ENCODE measurements around the gene PTN.

The PTN gene

DNA sequence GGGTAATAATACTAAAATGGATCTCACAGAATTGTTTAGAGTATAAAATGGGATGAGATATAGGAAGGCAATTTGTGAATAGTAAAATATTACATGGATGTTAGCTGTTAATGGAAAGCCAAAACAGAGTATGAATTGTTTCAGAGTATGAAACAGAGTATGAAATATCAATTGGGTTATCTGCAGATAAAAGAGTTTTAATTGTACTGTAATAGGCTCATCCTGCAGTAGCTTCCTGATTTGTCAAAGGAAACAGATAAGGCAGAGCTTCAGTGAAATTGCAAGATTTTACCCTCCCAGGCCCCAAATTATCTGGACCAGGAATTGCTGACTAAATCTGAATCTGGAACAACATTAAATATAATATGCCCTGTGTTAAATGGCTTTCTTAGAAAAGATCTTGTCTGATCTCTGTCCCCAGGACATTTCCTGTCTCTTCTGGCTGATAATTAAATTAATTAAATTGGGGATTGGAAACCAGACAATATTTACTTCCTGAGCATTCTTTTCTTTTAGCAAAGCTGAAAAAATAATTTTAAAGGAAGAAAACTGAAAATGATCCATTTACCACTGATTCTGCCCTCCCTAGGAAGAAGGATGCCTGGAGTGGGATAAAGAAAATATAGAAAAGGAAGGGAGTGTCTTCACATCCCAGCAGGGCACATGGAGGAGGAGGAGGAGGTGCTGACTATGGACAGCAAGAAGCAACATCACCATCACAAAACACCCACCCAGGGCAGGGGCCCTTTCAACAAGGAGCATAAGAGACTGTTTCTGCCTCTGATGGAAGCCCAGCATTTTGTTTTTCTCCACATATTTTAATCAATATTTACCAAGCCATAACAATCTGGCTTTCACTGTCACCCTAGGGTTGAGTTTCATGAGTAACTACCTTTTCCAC is 18.5 kb downstream of the PTN start:
- Histone ChIP-seq H3K9ac (ENCODE audit: low read length) (no peak overlapping the region), H4K20me1 (ENCODE audit: low read depth, low read length) (no peaks in the 10 kb centered on the region), H3K4me3 (ENCODE audit: insufficient read depth, low read length, poor library complexity, severe bottlenecking) (no peak overlapping the region), H3K36me3 (ENCODE audit: low read length) (no peaks in the 10 kb centered on the region), H3K27ac (ENCODE audit: low read depth, low read length) (no peak overlapping the region), H3K9me2 (replicated peaks; ENCODE audit: insufficient read depth, low read length) (no peaks in the 10 kb centered on the region), H3F3A (ENCODE audit: insufficient read depth) (no peaks in the 10 kb centered on the region), H3K4me2 (ENCODE audit: low read depth, low read length, poor library complexity, severe bottlenecking) (no peak overlapping the region), H3K79me2 (ENCODE audit: insufficient read depth, low read length) (no peaks in the 10 kb centered on the region), H3K27me3 (ENCODE audit: low read length) (no peaks in the 10 kb centered on the region), H2AFZ (ENCODE audit: low read depth, low read length, severe bottlenecking) (no peak overlapping the region), H3K9me3 (ENCODE audit: insufficient read depth, low read length) (no peaks in the 10 kb centered on the region)
- TF ChIP-seq, protein P1, sequence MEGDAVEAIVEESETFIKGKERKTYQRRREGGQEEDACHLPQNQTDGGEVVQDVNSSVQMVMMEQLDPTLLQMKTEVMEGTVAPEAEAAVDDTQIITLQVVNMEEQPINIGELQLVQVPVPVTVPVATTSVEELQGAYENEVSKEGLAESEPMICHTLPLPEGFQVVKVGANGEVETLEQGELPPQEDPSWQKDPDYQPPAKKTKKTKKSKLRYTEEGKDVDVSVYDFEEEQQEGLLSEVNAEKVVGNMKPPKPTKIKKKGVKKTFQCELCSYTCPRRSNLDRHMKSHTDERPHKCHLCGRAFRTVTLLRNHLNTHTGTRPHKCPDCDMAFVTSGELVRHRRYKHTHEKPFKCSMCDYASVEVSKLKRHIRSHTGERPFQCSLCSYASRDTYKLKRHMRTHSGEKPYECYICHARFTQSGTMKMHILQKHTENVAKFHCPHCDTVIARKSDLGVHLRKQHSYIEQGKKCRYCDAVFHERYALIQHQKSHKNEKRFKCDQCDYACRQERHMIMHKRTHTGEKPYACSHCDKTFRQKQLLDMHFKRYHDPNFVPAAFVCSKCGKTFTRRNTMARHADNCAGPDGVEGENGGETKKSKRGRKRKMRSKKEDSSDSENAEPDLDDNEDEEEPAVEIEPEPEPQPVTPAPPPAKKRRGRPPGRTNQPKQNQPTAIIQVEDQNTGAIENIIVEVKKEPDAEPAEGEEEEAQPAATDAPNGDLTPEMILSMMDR (IDR thresholded peaks at IDR 0.05; ENCODE audit: insufficient read depth, low read length, poor library complexity, severe bottlenecking) = no peak
- no peak for TF ChIP-seq EZH2phosphoT487 (conservative IDR thresholded peaks at IDR 0.05; ENCODE audit: low read length)

DNA sequence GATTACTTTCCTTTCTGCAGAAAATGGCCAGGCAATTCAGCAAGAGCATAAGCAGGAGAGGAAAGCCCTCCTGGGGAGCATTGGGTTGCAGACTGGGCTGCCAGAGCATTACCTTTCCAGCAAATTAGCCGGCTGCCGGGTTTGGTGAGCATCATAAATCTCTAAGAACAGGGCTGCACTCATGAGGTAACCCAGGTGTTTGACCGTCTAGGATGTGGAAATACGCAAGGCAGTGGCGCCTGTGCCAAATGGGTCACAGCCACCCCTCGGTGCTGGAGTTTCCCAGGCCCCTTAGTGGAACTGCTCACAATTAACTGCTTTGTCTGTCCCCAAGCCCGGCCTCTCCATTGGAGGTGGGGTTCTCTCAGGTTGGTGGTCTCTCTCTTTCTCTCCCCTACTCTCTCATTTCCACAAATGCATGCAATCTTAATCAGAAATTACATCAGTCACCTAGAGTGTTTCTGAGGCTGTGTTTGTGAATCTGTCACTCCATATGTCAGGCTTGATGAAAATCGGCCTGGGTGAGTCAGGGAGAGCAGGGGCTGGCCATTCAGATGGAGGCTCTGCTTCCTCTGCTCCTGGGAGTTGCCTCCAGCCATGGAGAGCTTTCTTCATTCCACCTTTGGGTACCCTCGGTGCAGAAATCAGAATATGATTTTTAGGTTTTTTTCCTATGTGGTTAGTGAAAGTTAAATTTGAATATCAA is 26.7 kb downstream of the PTN start:
- no peaks in the 10 kb centered on the region for H3K9me2 ChIP-seq (replicated peaks; ENCODE audit: insufficient read depth, low read length)
- H4K20me1 ChIP-seq (ENCODE audit: low read depth, low read length) = no peaks in the 10 kb centered on the region
- H3K36me3 ChIP-seq (ENCODE audit: low read length) = no peaks in the 10 kb centered on the region
- no peak overlapping the region for H3K9ac ChIP-seq (ENCODE audit: low read length)
- no peaks in the 10 kb centered on the region for H3K9me3 ChIP-seq (ENCODE audit: insufficient read depth, low read length)
- no peak overlapping the region for H3K27ac ChIP-seq (ENCODE audit: low read depth, low read length)
- H3K79me2 ChIP-seq (ENCODE audit: insufficient read depth, low read length) = no peaks in the 10 kb centered on the region
- H3F3A ChIP-seq (ENCODE audit: insufficient read depth) = no peaks in the 10 kb centered on the region
- no peak overlapping the region for H3K4me3 ChIP-seq (ENCODE audit: insufficient read depth, low read length, poor library complexity, severe bottlenecking)
- no peak overlapping the region for H2AFZ ChIP-seq (ENCODE audit: low read depth, low read length, severe bottlenecking)
- H3K4me2 ChIP-seq (ENCODE audit: low read depth, low read length, poor library complexity, severe bottlenecking) = no peak overlapping the region
- no peaks in the 10 kb centered on the region for H3K27me3 ChIP-seq (ENCODE audit: low read length)
- TF ChIP-seq EZH2phosphoT487 (conservative IDR thresholded peaks at IDR 0.05; ENCODE audit: low read length) = no peak
- TF ChIP-seq, protein P1 (IDR thresholded peaks at IDR 0.05; ENCODE audit: insufficient read depth, low read length, poor library complexity, severe bottlenecking) = no peak

DNA sequence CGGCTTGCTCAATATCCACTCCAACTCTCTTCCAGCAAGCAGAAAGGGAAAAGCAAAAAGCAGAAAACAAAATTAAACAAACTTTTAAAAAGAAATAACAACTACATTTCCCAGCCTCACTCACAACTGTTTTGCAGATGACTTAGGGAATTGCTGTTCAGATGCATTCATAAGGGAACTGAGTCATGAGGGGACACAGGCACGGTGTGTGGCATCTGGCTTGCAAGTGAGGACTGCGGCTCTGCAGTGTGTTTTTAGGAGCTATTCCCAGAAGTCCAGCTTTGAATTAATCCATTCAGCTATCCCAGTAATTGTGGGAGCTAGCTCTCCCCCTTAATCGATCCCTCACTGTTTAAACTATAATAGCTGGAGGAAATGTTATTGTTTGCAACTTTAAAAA is 30.3 kb downstream of the PTN start:
- H3K79me2 ChIP-seq (ENCODE audit: insufficient read depth, low read length) = no peaks in the 10 kb centered on the region
- H3K9me3 ChIP-seq (ENCODE audit: insufficient read depth, low read length) = no peaks in the 10 kb centered on the region
- no peaks in the 10 kb centered on the region for H3F3A ChIP-seq (ENCODE audit: insufficient read depth)
- TF ChIP-seq, protein P1 (IDR thresholded peaks at IDR 0.05; ENCODE audit: insufficient read depth, low read length, poor library complexity, severe bottlenecking) = no peak
- TF ChIP-seq EZH2phosphoT487 (conservative IDR thresholded peaks at IDR 0.05; ENCODE audit: low read length) = no peak
- no peak overlapping the region for H3K27ac ChIP-seq (ENCODE audit: low read depth, low read length)
- no peaks in the 10 kb centered on the region for H4K20me1 ChIP-seq (ENCODE audit: low read depth, low read length)
- no peaks in the 10 kb centered on the region for H3K27me3 ChIP-seq (ENCODE audit: low read length)
- H3K9me2 ChIP-seq (replicated peaks; ENCODE audit: insufficient read depth, low read length) = no peaks in the 10 kb centered on the region
- no peak overlapping the region for H3K4me2 ChIP-seq (ENCODE audit: low read depth, low read length, poor library complexity, severe bottlenecking)
- no peak overlapping the region for H3K4me3 ChIP-seq (ENCODE audit: insufficient read depth, low read length, poor library complexity, severe bottlenecking)
- H3K9ac ChIP-seq (ENCODE audit: low read length) = no peak overlapping the region
- H3K36me3 ChIP-seq (ENCODE audit: low read length) = no peaks in the 10 kb centered on the region
- H2AFZ ChIP-seq (ENCODE audit: low read depth, low read length, severe bottlenecking) = no peak overlapping the region

Measured in SU-DHL-6 (cell line).